Thoracic aorta (tissue), 2 donors: Measurements from ENCODE around the gene NASP. TPM values are rescaled to one million over a fixed set of nuclear protein-coding genes. Genes with fewer than 3 reads are reported as not detected.

Experiments used
- ATAC-seq: fragments of 150-250 bp; one replicate; pipeline ENCODE4 v1.8.0; 2017; ENCODE audit warnings: low read depth; ENCODE audit not compliant: insufficient number of reproducible peaks, low FRiP score
- DNase-seq: peaks from one replicate; pipeline ENCODE4 v3.0.0-alpha.2; 2020; ENCODE audit warnings: low spot score
- H3K27ac ChIP-seq, 2 donors: fragments of 200-600 bp; sonication (generic); 1 replicate in 1 of 2; 2 replicates in 1 of 2; pipeline ENCODE4 v1.5.1; 2016; ENCODE audit warnings: mild to moderate bottlenecking in 2 of 2, moderate library complexity in 2 of 2
- H3K27me3 ChIP-seq: fragments of 200-600 bp; sonication (generic); replicated peaks from 2 replicates; pipeline ENCODE4 v1.6.0; 2016; ENCODE audit warnings: mild to moderate bottlenecking; ENCODE audit not compliant: insufficient read depth
- H3K36me3 ChIP-seq: fragments of 200-600 bp; sonication (generic); one replicate; pipeline ENCODE4 v1.5.1; 2016
- H3K4me1 ChIP-seq, 2 donors: fragments of 200-600 bp; sonication (generic); 1 replicate in 1 of 2; 2 replicates in 1 of 2; pipeline versions ENCODE4 v1.5.1 to v1.6.0; 2016; ENCODE audit warnings: low read depth in 2 of 2, mild to moderate bottlenecking in 1 of 2; ENCODE audit not compliant: control insufficient read depth in 1 of 2
- H3K4me3 ChIP-seq: fragments of 200-600 bp; sonication (generic); 2 replicates; pipeline ENCODE4 v1.5.1; 2016; ENCODE audit warnings: mild to moderate bottlenecking
- H3K9me3 ChIP-seq: fragments of 200-600 bp; sonication (generic); 2 replicates; pipeline ENCODE4 v1.5.1; 2016
- total RNA-seq, 2 donors: library from RNA; depleted of rRNA; stranded (reverse); fragments of >200 nt; gene quantifications; one replicate each; pipeline versions ENCODE4 v1.1.0 to v1.2.3, GENCODE V29; 2016
- TF ChIP-seq, protein P1 (sequence below): fragments of 200-600 bp; sonication (generic); IDR thresholded peaks from one replicate; pipeline ENCODE4 v1.5.1; 2019; ENCODE audit warnings: antibody characterized with exemption

The NASP gene
- total RNA-seq, 2 donors from 2014 or later: 34.7 to 91.4 TPM

DNA sequence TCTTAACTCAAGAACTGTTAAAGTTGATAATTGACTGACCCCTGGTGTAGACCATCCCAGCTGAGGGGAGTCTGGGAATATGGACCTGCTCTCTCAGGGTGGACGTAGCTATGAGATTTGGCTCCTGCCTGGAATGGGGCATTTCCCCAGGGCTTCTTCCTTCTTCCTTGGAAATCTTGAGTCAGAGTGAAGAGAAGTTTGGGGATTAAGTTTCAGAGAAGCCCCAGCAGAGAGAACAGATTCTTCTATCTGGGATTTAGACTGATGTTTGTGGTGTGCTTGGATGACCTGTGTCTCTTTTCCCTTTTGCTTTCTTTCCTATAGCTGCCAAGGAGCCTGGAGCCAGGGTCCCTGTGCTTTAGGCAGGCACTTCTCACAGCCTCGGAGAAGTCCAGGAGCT is 20.0 kb upstream of the NASP start:
- H3K4me1 ChIP-seq: no peaks in the 10 kb centered on the region
- no peaks in the 10 kb centered on the region for H3K27me3 ChIP-seq
- no peaks in the 10 kb centered on the region for H3K9me3 ChIP-seq
- H3K27ac ChIP-seq: no peak overlapping the region
- ATAC-seq (no peak), DNase-seq (no peak)
- peaks cover 23% of the 10 kb centered on the region for H3K36me3 ChIP-seq
- TF ChIP-seq, protein P1, sequence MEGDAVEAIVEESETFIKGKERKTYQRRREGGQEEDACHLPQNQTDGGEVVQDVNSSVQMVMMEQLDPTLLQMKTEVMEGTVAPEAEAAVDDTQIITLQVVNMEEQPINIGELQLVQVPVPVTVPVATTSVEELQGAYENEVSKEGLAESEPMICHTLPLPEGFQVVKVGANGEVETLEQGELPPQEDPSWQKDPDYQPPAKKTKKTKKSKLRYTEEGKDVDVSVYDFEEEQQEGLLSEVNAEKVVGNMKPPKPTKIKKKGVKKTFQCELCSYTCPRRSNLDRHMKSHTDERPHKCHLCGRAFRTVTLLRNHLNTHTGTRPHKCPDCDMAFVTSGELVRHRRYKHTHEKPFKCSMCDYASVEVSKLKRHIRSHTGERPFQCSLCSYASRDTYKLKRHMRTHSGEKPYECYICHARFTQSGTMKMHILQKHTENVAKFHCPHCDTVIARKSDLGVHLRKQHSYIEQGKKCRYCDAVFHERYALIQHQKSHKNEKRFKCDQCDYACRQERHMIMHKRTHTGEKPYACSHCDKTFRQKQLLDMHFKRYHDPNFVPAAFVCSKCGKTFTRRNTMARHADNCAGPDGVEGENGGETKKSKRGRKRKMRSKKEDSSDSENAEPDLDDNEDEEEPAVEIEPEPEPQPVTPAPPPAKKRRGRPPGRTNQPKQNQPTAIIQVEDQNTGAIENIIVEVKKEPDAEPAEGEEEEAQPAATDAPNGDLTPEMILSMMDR: no peak
- H3K4me3 ChIP-seq: no peak overlapping the region

DNA sequence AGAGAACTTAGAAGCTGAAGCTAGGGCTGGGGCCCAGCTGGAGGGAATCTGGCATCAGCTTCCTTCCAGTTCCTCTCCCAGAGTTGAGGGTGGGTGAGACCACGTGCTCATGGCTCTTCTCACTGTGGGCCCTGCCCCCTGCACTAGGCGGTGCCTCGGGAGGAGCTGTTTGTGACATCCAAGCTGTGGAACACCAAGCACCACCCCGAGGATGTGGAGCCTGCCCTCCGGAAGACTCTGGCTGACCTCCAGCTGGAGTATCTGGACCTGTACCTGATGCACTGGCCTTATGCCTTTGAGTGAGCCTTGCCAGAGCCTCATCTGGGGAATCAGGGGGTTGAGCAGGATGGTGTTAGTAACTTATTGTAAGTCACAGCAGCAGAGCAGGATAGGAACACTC is 17.1 kb upstream of the NASP start:
- no peak for DNase-seq
- TF ChIP-seq, protein P1: no peak
- Histone ChIP-seq H3K36me3 (peaks cover 30% of the 10 kb centered on the region), H3K4me1 (no peaks in the 10 kb centered on the region), H3K27ac (no peak overlapping the region), H3K27me3 (no peaks in the 10 kb centered on the region), H3K9me3 (no peaks in the 10 kb centered on the region), H3K4me3 (no peak overlapping the region)
- no peak for ATAC-seq

DNA sequence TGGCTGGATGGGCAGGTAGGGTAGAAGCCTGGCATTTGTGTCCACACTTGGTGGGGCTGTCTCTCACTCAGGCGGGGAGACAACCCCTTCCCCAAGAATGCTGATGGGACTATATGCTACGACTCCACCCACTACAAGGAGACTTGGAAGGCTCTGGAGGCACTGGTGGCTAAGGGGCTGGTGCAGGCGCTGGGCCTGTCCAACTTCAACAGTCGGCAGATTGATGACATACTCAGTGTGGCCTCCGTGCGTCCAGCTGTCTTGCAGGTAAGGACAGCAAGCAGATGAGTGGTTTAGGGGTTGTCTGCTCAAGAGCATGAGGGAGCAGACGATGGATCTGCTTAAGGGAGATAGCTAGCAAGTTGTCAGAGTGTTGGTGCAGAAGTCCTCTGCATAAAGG is 15.9 kb upstream of the NASP start:
- TF ChIP-seq, protein P1: no peak
- H3K4me1 ChIP-seq: no peaks in the 10 kb centered on the region
- no peak for DNase-seq
- no peaks in the 10 kb centered on the region for H3K9me3 ChIP-seq
- H3K27me3 ChIP-seq: no peaks in the 10 kb centered on the region
- no peak overlapping the region for H3K27ac ChIP-seq
- no peak overlapping the region for H3K4me3 ChIP-seq
- H3K36me3 ChIP-seq: peaks cover 28% of the 10 kb centered on the region
- no peak for ATAC-seq

DNA sequence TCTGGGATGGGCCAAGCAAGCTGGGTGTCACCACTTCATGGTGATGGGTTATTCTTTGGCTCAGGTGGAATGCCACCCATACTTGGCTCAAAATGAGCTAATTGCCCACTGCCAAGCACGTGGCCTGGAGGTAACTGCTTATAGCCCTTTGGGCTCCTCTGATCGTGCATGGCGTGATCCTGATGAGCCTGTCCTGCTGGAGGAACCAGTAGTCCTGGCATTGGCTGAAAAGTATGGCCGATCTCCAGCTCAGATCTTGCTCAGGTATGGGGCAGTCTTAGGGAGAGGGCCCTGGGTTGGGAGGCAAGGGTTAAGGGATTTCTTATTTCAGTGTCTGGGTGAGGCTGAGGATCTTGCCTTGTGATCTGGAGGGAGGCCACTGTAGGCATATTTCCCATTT is 15.4 kb upstream of the NASP start:
- ATAC-seq (no peak), DNase-seq (no peak)
- Histone ChIP-seq H3K4me1 (no peaks in the 10 kb centered on the region), H3K27ac (no peak overlapping the region), H3K27me3 (no peaks in the 10 kb centered on the region), H3K9me3 (no peaks in the 10 kb centered on the region), H3K4me3 (no peak overlapping the region), H3K36me3 (peaks cover 28% of the 10 kb centered on the region)
- TF ChIP-seq, protein P1: no peak

DNA sequence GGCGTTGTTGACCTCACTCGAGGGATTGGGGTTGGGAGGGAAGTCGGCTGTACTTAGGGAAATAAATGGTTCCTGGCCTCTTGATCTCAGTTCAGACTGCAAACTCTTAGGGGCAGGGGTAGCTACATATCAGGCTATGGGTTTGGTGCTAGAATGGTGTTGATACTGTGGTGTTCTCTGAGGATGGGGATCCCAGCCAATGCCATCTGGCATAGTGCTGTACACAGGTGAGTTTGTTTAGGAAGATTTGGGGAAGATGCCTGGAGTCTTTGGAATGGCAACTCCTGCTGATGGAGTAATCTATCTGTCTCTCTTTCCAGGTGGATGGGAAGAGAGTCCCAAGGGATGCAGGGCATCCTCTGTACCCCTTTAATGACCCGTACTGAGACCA is 14.3 kb upstream of the NASP start:
- Histone ChIP-seq H3K36me3 (peaks cover 28% of the 10 kb centered on the region), H3K9me3 (no peaks in the 10 kb centered on the region), H3K27me3 (no peaks in the 10 kb centered on the region), H3K27ac (peak overlapping the region in 1 of 2 donors; percentile 8), H3K4me1 (no peaks in the 10 kb centered on the region), H3K4me3 (no peak overlapping the region)
- DNase-seq (no peak), ATAC-seq (no peak)
- TF ChIP-seq, protein P1: no peak
